Stimulated activated CD4-positive, alpha-beta T cell treated with anti-CD3 and anti-CD28 coated beads, Interleukin-1b, Interleukin-23, amount 100 ng/mL, for 48 hours (primary cell): ENCODE data around the gene CDYL.

Source experiments
- DNase-seq: peaks from one replicate; pipeline ENCODE4 v3.0.0-alpha.2; 2020

The CDYL gene

DNA sequence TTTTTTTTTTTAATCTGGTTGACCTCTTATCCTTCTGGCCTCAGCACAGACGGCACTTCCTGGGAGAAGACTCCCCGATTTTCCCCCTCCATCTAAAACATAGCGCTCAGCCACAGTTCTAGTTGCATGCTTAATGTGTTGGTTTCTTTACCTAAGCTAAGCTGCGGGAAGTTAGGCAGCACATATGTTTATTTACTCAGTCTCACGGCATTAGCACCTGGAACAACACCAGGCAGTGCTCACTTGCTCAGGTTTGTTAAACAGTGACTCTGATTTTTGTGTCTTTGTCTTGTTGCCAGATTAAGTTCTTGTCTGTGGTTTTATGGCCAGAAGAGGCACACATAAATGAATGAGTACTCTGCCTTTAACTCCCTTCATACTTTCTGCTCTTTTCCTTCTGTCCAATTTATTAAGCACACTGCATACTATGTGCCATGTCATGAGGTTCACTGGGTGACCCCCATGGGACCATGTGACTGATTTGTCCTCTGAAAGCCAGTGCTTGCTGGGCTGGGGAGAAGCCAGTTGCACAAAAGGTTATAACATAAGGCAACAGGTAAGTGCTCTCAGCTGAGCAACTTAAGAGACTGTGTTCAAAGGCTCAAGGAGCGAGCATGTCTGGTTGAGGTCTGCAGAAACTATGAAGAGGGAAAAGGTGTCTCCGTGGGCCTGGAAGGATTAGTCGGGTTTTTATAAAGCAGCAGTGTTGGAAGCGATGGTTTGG, 134.0 kb downstream of the CDYL start:
- no peak for DNase-seq

DNA sequence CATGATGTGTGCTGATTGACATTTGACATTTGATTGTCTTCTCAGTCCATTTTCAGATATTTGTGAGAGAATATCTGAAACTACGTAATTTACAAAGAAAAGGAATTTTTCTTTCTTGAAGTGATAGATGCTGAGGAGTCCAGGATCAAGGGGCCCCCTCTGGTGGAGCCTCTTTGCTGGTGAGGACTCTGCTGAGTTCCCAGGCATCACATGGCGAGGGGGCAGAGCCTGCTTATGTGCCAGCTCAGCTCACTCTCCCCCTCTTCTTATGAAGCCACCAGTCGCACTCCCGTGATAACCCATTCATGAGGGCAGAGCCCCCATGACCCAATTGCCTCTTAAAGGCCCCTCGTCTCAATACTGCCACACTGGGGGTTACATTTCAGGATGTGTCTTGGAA, 136.4 kb downstream of the CDYL start:
- DNase-seq, result no peak

DNA sequence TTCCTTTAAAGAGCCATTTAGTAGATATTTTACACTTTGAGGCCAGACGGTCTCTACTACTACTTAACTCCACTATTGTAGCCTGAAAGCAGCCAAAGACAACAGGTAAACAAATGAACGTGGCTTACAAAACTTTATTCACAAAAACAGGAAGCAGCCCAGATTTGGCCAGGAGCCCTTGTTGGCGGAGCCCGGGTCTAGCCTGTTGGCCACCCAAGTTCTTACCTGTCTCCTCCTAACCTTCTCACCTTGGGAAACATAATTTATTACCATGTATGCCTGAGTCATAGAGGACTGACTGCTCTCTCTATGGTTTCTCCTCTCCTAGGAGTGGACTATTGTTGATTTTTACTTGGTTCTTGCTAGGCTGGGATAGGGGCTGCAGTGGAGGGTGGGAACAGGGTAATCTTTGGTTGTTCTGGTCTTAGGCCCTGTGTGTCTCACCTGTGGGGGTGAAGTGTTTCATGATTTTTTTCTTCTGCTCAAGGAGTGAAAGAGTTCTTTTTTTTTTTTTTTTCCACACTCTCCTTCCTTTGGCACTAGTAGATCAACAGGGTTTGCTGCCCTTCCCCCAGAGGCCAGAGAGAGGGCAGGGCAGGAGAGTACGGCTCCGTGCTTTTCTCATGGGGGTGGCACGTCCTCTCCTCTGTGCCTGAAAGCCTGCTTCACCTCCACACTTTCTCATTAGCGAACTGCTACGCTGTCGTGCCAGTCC, 137.7 kb downstream of the CDYL start:
- DNase-seq, result no peak

DNA sequence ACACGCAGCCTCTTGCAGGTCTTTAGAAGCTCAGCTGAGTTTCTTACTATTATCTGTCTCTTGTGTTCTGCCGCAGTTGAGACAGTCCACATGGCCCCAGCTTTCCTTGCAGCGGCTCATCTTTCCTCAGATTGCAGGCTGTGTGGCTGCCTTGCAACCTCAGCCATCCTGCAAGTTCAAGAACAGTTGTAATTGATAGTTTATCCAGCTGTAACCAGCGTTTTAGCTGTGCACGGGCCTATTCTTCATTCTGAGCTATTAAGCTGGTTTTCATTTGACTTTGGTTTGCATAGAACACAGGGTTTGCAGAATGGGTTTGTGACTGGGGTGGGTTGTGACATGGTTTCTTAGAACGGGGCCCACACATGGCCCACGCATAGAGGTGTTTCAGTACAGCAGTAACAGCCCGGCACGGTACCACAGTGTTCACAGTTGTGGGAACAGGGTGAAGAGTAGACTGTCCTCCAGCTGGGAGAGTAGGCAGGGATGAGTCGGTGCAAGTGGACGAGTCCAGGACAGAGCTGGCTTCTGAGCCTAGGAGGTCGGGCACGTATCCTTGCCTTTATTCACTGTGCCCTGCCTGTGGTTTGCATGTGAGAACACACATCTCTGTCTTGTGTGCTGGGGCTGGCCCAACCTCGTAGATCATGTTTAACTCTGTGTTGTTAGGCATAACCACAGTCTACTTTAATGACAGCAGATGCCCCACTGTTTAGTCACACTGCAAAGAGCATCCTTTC, 138.4 kb downstream of the CDYL start:
- DNase-seq, result no peak

DNA sequence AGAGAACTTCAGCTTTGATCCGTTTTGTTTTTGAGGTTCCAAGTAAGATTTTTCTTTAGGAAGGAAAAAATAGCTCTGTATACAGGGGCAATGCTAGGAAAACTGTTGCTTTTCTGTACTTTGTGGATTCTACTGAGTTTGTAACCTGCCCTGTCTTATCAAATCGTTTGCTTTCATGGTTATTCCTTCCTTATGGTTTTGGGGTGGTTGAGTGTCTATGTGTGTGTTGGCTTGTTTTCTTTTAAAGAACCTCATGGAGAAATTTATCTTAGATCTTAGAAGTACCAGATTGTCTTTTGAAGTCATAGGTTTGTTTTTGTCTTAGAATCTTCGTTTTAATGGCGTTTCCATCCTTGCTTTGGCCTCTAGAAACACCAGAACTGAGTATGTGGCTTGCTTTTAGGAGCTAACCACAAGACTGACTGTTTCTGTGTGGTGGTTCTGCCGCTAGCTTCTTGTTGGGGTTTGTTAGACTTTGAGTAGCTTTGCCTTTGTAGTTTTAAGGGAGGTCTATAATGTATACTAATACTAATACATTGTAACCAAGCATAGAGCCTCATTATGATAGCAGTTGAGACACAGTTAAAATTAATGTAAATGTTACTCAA, 140.9 kb downstream of the CDYL start:
- no peak for DNase-seq

DNA sequence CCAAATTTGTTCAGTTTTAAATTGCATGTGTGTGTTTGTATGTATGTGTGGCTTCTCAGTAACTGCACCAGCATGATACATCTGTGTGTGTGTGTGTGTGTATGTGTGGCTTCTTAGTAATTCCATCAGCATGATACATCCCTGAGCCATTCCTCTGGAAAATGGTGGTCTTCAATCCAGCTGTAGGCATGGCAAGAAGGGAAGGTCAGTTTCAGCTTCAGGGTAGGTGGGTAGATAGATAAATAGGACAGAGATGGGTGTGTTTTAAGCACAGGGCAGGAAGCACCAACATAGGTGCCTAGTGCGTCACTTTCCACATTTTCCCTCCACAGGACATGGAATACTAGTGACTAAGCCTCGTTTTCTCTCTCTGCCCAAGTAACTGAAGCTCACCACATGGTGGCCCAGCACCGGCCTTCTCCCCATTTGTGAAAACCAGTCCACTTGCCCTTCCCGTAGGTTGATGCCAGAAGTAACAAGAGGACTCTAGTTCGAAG, 144.8 kb downstream of the CDYL start:
- DNase-seq, result no peak

DNA sequence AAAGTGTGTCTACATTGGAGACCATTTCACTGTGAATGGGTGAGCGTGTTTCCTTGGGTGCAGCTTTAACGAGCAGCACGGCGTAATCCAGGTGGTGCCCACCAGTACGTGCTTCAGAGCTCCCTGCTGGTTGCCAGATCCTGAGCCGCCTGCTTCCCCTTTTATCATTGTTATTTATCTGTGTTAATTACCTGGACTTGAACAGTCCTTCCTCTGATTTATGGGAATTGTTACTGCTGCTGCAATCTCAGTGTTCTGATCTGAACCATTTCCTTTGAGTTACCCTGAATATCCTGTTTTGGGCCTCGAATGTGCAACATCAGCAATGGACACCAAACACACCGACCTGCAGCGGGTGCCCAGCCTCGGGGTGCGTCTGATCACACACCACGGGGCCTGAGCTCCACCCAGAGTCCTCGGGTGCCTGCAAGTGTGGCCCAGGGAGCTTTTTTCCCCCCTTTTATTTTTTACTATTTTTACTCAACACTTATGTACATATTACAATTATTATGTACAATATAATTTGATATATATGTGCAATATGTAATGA, 146.4 kb downstream of the CDYL start:
- no peak for DNase-seq

DNA sequence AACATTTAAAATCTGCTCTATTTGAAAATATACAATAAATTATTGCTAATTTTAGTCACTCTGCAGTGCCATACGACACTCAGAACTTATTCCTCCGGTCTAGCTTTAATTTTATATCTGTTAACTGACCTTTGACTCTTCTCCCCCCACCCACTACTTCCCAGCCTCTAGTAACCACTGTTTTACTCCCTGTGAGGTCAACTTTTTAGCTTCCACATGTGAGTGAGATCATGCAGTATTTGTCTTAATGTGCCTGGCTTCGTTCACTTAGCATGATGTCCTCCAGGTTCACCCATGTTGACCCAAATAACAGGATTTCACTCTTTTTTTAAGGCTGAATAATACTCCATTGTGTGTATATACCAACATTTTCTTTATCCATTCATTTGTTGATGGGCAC, 146.9 kb downstream of the CDYL start:
- no peak for DNase-seq

DNA sequence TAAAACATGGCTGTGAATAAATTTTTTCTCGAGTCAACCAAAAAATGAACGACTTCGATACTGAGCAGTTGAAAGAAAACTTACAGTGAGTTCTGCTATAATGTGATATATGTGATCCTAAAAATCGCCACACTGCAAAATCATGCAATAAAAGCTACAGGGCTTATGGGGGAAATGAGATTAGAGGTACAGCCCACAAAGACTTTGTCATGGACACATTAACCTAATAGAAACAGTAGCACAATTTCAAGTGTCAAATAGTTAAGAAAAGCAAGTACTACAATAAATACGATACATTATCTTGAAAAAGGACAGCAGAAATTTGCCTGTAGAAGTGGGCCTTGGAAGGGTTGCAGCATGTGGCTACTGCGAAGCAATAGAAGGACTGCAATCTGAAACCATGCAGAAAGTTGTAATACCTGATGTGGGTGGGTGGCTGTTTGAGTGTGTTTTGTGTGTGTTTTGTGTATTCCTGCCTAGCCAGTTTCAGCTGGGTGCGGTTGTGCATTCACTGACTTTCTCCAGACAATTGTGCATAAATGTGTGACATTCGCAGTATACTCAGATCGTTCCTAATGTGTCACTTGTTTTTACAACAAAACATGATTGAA, 148.6 kb downstream of the CDYL start:
- no peak for DNase-seq

DNA sequence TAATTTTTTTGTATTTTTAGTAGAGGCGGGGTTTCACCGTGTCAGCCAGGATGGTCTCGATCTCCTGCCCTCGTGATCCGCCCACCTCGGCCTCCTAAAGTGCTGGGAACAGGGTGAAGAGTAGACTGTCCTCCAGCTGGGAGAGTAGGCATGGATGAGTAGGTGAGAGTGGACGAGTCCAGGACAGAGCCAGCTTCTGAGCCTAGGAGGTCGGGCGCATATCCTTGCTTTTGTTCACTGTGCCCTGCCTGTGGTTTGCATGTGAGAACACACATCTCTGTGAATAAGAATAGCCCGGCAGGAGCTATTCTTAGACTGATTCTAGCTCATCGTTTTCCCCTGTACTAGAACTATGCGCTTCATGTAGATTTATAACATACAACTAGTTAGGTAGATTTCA, 149.4 kb downstream of the CDYL start:
- DNase-seq, result no peak

DNA sequence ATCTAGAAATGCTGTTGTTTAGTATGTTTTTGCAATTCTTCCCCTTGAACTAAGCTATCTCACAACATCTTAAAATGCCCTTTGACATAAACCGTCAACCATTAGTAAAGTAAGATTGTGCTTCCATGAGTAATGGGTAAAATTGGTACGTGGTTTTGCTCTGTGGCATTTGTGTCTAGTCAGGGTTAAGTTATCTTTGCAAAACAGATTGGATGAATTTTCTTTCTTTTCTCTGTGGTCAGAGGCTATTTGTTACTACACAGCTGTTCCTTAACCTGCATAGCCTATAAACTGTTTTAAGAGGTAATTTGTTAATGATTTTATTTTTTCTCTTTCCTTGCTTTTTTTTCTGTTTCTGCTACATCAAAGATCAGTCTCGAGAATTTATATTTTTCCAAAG, 152.2 kb downstream of the CDYL start:
- no peak for DNase-seq

DNA sequence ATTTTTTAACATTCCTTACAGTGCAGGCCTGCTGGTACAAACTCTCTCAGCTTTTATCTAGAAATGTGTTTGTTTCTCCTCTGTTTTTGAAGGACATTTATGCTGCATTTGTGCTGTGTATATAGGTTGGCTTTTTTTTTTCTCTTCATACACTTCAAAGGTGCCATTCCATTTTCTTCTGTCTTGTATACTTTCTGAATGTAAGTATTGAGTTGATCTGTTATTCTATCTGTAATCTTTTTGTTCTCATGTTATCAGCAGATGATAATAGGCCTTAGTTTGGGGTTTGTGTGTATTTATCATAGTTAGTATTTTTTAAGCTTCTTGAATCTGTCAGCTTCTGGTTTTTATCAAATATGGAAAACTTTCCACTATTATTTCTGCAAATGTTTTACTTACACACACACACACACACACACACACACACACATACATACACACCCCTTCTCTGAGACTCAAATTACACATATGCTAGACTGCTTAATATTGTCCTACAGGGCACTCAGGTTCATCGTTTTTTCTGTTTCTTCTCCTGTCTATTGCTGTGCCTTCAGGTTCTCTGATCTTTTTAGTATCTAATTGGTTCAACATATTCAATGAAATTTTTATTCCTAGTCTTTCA, 153.0 kb downstream of the CDYL start:
- no peak for DNase-seq

DNA sequence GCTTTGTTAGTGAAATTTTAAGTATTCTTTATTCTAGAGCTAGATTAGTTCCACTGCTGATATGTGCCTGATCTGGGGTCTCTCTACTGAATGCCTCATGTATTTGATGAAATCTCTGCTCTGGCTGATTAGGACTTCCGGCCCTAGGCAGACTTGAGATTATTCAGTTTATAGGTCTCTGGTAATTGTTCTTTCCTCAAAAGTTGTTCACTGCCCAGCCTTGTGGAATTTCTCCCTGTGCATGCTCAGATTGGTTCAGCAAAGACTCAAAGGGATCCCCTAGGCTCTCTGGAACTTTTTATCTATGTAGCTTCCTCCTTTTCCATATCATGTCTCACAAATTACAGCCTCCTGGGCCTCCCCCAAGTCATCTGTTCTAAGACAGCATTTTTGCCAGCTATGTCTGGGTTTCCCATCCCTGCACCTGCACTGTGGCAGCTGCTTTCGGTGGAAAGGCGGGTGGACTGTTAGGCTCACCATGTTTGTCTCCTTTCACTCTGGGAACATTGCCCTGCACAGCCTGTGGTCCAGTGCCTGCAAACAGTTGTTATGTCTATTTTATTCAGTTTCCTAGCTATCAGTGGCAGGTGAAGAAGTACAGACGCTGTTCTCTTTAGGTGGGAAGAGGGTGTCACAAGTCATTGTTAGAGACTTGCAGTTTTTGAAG, 154.0 kb downstream of the CDYL start:
- DNase-seq, result no peak

DNA sequence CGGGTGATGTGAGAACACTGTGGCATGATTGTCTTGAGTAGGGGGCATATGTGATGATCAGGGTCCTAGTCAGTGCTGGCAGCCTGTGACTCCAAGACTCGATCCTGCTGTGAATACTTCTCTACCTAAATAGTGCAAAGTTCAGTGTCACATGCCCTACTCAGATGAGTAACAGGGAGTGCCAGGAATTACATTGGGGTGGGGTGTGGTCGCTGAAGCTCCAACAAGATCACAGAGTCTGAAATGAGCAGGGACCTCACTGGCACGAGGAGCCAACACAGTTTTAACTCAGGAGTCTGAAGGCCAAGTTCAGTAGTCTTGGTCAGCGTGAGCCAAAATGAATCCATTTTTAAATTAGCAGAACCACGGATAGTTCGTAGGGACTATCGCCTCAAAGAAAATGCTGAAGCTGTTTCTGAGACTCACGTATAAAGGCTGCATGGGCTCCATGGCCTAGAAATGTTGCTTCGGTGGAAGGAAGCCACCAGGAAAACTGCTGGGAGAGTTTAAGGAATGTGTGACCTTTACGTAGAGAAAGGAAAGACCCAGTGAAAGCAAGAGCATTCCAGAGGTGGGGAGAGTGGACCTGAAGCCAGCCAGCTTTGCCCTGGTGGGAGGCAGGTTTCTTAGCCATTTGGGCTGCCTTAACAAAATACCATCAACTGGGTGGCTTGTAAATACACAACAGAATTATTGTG, 155.5 kb downstream of the CDYL start:
- no peak for DNase-seq

DNA sequence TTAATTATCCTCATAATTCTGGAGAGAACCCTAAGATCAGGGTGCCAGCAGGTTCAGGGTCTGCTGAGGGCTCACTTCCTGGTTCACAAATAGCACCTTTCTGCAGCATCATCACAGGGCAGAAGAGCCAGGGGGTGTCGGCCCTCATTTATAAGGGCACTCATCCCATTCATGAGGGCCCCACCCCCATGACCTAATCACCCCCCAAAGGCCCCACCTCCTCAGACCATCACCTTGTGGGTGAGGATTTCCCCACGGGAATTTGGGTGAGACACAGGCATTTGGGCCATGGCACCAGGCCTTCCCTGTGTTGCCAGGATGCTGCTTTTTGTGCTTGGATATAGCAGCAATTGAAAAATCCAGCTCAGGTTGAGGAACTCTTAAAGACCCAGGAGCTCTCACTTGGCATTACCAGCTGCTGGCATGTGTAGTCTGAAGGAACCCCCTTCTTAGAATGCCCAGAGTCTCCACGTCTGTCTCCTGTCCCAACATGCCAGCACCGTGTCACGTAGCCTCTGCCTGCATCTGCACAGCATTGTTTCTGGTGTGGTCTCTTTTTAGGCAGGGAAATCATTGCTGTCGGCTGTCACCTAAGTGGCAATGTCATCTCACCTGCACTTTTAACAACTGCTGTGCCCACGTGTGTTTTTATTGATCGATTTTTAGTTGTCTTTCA, 156.2 kb downstream of the CDYL start:
- no peak for DNase-seq

DNA sequence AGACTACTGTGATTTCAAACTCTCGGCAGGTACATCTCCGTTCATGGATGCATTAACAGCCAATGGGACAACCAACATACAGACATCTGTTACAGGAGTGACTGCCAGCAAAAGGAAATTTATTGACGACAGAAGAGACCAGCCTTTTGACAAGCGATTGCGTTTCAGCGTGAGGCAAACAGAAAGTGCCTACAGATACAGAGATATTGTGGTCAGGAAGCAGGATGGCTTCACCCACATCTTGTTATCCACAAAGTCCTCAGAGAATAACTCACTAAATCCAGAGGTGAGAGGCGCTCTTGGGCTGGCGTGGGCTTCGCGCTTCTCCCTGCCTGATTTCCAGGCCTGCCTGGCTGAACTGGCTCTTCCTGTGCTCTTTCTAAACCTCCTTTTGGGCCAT, 159.3 kb downstream of the CDYL start:
- peak; percentile 12 for DNase-seq

DNA sequence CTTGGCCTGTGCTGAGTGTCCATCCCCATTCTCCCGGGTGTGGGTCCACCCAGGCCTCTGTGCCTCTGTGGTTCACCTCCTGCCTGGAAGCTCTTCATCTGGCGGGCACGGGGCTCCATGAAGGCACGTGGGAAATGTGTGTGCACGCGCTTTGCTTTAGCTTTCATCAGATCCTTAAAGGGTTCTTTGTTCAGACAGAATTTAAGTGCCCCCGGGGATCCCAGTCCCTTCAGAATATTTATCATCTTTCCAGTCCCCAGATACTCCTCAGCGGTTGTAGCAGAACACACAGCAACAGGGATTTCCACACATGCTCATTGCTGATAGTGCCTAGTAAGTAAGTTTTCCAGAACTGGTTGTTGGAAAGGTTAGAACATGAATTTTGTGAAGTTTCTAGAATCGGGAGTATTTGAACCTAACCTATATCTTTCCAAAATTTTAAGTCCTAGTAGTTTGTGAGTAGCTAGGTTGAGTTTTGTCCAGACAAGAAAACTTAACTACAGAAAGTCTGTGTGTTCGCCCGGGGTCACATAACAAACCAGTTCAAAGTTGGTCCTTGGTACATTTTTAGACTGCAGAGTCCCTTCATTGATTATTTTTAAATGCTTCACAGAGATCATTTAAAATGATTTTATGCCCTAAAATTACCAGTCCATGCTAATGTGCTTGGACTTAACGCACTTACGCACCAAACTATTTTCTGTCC, 159.9 kb downstream of the CDYL start:
- DNase-seq, result no peak

DNA sequence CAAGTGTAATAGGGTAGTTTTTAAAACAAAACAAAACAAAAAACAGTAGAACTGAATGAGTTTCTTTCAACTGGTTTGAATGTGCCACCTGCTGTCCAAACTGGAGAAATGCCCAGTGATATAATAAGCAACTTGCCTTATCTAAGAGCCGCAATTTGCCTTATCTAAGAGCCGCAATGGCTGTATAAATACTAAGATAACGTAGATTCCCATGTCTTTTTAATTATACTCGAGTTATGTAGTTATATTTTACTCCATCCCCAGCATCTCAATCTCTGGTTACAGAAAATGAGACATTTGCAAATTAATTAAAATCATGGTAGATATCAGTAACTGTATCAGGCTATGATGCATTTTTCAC, 160.5 kb downstream of the CDYL start:
- DNase-seq, result no peak

DNA sequence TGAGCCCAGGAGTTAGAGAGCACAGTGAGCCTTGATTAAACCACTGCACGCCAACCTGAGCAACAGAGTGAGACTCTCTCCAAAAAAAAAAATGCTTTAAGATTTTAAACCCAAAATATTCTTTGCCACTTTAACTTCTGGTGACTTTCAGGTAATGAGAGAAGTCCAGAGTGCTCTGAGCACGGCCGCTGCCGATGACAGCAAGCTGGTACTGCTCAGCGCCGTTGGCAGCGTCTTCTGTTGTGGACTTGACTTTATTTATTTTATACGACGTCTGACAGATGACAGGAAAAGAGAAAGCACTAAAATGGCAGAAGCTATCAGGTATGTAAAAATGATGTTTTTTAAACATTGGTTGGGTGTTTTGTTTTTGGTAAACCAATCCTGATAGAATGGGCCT, 161.2 kb downstream of the CDYL start:
- DNase-seq, result no peak

DNA sequence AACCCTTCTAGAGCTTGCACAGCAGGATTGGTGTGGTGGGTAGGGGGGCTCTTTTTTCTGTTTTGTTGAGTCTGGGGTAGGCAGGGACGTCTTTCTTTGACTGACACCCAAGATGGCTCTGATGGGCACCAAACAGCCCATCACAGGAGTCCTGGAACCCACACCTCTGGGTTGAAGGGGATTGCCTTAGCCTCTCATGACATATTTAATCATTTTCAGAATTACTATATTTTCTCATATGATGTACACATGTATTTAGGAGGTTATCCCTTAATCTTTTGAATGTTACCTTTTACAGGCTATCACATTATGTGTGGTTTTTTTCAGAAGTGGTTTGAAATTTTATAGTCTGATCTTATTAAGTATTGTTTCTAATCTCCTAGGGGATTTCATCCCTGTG, 163.0 kb downstream of the CDYL start:
- DNase-seq, result no peak
